ENCODE data around the gene CHI3L1.

DNA sequence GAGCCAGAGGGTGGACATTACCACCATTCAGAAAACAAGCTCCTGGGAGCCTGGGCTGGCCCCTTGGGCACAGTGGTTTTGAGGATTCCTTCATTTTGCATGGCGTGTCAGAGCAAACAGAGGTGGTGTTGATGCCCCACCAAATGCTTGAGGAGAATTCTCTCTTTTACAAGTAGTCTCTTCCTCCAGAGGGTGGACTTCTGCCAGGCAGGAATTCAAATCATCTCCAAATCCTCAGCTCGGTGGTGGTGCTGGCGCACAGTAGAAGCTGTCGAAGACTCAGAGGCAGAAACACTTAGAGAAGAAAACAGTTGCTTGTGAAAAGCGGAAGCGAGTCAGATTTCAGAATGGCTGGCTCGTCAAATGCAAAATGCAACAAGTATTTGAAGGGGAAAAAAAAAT is 3.4 kb upstream of the CHI3L1 start:
- TF ChIP-seq POLR2AphosphoS5 (IDR thresholded peaks at IDR 0.05; ENCODE audit: low read depth, low read length) = no peak
- TF ChIP-seq, protein P1, sequence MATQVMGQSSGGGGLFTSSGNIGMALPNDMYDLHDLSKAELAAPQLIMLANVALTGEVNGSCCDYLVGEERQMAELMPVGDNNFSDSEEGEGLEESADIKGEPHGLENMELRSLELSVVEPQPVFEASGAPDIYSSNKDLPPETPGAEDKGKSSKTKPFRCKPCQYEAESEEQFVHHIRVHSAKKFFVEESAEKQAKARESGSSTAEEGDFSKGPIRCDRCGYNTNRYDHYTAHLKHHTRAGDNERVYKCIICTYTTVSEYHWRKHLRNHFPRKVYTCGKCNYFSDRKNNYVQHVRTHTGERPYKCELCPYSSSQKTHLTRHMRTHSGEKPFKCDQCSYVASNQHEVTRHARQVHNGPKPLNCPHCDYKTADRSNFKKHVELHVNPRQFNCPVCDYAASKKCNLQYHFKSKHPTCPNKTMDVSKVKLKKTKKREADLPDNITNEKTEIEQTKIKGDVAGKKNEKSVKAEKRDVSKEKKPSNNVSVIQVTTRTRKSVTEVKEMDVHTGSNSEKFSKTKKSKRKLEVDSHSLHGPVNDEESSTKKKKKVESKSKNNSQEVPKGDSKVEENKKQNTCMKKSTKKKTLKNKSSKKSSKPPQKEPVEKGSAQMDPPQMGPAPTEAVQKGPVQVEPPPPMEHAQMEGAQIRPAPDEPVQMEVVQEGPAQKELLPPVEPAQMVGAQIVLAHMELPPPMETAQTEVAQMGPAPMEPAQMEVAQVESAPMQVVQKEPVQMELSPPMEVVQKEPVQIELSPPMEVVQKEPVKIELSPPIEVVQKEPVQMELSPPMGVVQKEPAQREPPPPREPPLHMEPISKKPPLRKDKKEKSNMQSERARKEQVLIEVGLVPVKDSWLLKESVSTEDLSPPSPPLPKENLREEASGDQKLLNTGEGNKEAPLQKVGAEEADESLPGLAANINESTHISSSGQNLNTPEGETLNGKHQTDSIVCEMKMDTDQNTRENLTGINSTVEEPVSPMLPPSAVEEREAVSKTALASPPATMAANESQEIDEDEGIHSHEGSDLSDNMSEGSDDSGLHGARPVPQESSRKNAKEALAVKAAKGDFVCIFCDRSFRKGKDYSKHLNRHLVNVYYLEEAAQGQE (IDR thresholded peaks at IDR 0.05; ENCODE audit: insufficient read depth in 1 of 2, low read depth in 2 of 2, low read length in 2 of 2) = no peak
- no peak for TF ChIP-seq TAF1 (IDR thresholded peaks at IDR 0.05; ENCODE audit: borderline replicate concordance, insufficient read depth, low read length)

Data from PFSK-1 (cell line).